ENCODE measurements around the gene FAM210A. TPM values are rescaled to one million over a fixed set of nuclear protein-coding genes. Genes with fewer than 3 reads are reported as not detected.

Gene FAM210A
- total RNA-seq, 4 donors from 2014 or later, result 4.7 to 18.6 (median 12.8) TPM

DNA sequence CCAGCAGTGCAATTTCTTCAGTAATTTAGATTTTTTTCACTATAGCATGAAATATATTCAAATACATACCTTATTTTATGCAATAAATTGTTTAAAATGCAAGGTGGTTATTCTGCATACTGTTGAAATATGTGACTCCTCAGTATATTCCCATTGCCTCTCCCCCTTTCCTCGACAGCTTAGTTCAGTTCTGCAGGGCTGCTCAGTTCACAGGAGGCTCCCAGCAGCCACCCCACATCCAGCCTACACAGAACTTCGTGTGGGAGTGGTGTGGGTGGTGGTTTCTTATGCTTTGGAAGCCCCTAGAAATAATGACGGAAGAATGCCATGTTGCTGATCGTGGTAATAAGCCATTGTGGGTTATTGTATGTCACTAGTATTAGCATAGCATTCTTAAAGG is 79.7 kb downstream of the FAM210A start:
- H3K27ac ChIP-seq, result no peak overlapping the region
- 70 to 79% methylated on average over 2 to 4 of the region's 4 CpGs for WGBS, 2 donors (ENCODE audit: low coverage in 1 of 2)
- no peaks in the 10 kb centered on the region for H3K9me3 ChIP-seq
- no peak overlapping the region for H3K4me3 ChIP-seq
- H3K4me1 ChIP-seq, result peaks cover 0 to 11% (median 6%) of the 10 kb centered on the region in 3 donors
- no peak for ATAC-seq
- TF ChIP-seq, protein P1, sequence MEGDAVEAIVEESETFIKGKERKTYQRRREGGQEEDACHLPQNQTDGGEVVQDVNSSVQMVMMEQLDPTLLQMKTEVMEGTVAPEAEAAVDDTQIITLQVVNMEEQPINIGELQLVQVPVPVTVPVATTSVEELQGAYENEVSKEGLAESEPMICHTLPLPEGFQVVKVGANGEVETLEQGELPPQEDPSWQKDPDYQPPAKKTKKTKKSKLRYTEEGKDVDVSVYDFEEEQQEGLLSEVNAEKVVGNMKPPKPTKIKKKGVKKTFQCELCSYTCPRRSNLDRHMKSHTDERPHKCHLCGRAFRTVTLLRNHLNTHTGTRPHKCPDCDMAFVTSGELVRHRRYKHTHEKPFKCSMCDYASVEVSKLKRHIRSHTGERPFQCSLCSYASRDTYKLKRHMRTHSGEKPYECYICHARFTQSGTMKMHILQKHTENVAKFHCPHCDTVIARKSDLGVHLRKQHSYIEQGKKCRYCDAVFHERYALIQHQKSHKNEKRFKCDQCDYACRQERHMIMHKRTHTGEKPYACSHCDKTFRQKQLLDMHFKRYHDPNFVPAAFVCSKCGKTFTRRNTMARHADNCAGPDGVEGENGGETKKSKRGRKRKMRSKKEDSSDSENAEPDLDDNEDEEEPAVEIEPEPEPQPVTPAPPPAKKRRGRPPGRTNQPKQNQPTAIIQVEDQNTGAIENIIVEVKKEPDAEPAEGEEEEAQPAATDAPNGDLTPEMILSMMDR (IDR thresholded peaks at IDR 0.05), result no peak
- no peak for TF ChIP-seq POLR2A (IDR thresholded peaks at IDR 0.05)
- no peak for TF ChIP-seq POLR2AphosphoS5 (IDR thresholded peaks at IDR 0.05)
- TF ChIP-seq EP300 (IDR thresholded peaks at IDR 0.05), result no peak
- H3K36me3 ChIP-seq, result peaks cover 0 to 36% of the 10 kb centered on the region in 2 donors
- no peaks in the 10 kb centered on the region for H3K27me3 ChIP-seq

DNA sequence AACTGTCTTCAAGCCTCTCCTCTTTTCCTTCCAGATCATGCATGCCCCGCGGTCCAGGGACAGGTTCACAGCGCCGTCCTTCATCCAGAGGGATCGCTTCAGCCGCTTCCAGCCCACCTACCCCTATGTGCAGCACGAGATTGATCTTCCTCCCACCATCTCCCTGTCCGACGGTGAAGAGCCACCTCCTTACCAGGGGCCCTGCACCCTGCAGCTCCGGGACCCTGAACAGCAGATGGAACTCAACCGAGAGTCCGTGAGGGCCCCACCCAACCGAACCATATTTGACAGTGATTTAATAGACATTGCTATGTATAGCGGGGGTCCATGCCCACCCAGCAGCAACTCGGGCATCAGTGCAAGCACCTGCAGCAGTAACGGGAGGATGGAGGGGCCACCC is 81.3 kb downstream of the FAM210A start:
- H3K4me1 ChIP-seq, result peaks cover 0 to 25% (median 11%) of the 10 kb centered on the region in 3 donors
- no peak for ATAC-seq
- TF ChIP-seq EP300 (IDR thresholded peaks at IDR 0.05), result no peak
- no peak for TF ChIP-seq POLR2A (IDR thresholded peaks at IDR 0.05)
- TF ChIP-seq, protein P1 (IDR thresholded peaks at IDR 0.05), result no peak
- TF ChIP-seq POLR2AphosphoS5 (IDR thresholded peaks at IDR 0.05), result no peak
- peaks cover 0 to 36% of the 10 kb centered on the region in 2 donors for H3K36me3 ChIP-seq
- no peak overlapping the region for H3K4me3 ChIP-seq
- 93% methylated on average over 10 of the region's 16 CpGs; no CpG with 5 or more reads in 1 of the 2 donors for WGBS, 2 donors (ENCODE audit: low coverage in 1 of 2)
- no peak overlapping the region for H3K27ac ChIP-seq
- no peaks in the 10 kb centered on the region for H3K27me3 ChIP-seq
- no peaks in the 10 kb centered on the region for H3K9me3 ChIP-seq

DNA sequence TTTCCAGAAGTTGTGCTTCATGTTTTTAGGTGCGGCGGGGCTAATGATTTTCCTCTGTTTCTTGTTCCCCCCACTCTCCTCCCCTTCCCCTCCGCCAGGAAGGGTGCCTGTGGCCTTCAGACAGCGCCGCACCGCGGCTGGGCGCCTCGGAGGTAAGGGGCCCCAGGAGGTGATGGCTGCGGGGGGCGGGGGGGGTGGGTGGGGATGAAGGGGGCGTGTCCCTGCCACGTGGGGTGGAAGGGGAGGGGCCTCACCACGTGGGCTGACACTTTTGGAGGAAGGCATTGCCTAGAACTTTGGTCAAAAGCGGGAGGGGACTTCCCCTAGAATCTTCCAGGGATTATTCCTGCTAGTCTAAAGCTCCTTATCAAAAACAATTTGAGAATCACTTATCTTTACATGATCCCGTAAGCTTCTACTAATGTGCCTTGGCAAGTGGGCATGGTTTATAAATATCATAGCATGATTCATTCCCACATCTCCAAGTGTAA is 83.1 kb downstream of the FAM210A start:
- peaks cover 0 to 36% of the 10 kb centered on the region in 2 donors for H3K36me3 ChIP-seq
- TF ChIP-seq POLR2A (IDR thresholded peaks at IDR 0.05) (no peak), EP300 (IDR thresholded peaks at IDR 0.05) (no peak), POLR2AphosphoS5 (IDR thresholded peaks at IDR 0.05) (no peak)
- TF ChIP-seq, protein P1 (IDR thresholded peaks at IDR 0.05), result no peak
- WGBS, 2 donors (ENCODE audit: low coverage in 1 of 2), result 31 to 80% methylated on average over 3 to 5 of the region's 16 CpGs
- H3K27ac ChIP-seq, result no peak overlapping the region
- no peak overlapping the region for H3K4me3 ChIP-seq
- H3K4me1 ChIP-seq, result peaks cover 0 to 25% (median 11%) of the 10 kb centered on the region in 3 donors
- no peaks in the 10 kb centered on the region for H3K27me3 ChIP-seq
- no peaks in the 10 kb centered on the region for H3K9me3 ChIP-seq
- no peak for ATAC-seq

DNA sequence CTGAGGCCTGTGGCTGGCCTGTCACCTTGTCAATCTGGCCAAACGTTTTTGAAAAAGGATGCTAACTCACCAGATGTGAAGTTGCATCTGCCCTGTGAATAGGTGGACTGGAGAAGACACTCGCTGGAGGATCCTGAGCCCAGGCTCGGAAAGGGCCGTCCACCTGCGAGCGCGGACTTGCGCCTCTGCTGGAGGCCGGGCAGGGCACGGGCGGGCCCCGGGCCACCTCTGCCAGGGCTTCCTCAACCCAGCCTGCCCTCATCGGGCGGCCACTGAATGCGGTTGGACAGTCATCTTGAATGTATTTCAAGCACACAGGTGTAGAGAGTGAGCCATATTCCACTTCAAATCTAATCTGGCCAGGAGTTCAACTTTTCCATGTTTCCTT is 83.9 kb downstream of the FAM210A start:
- no peaks in the 10 kb centered on the region for H3K27me3 ChIP-seq
- 100% methylated on average over 2 of the region's 15 CpGs; no CpG with 5 or more reads in 1 of the 2 donors for WGBS, 2 donors (ENCODE audit: low coverage in 1 of 2)
- peaks cover 0 to 25% (median 11%) of the 10 kb centered on the region in 3 donors for H3K4me1 ChIP-seq
- peak overlapping the region in 1 of 2 donors; percentile 49 for H3K4me3 ChIP-seq
- TF ChIP-seq EP300 (IDR thresholded peaks at IDR 0.05), result no peak
- no peak for TF ChIP-seq POLR2A (IDR thresholded peaks at IDR 0.05)
- TF ChIP-seq POLR2AphosphoS5 (IDR thresholded peaks at IDR 0.05), result no peak
- TF ChIP-seq, protein P1 (IDR thresholded peaks at IDR 0.05), result no peak
- peaks cover 0 to 29% of the 10 kb centered on the region in 2 donors for H3K36me3 ChIP-seq
- H3K27ac ChIP-seq, result peak overlapping the region in 3 of 4 donors; percentile 70 to 83 (median 71)
- no peak for ATAC-seq
- no peaks in the 10 kb centered on the region for H3K9me3 ChIP-seq
